CD4-positive, alpha-beta T cell treated with Interferon alpha-2 for 1 hour (primary cell): Measurements from ENCODE around the gene XPC.
"Not testable (repeated sequence)": the region's sequence is repeated elsewhere in the genome, so short reads cannot be mapped to it uniquely, and the experiment has no call there.

ENCODE experiments used
- DNase-seq, 2 donors: peaks; one replicate each; pipeline ENCODE4 v3.0.0-alpha.2; 2020 to 2022

The XPC gene

GRCh38 chr3:14117468-14118399 is 60.7 kb downstream of the XPC start:
- DNase-seq: no peak

GRCh38 chr3:14113965-14114635 is 64.3 kb downstream of the XPC start:
- no peak for DNase-seq

- DNase-seq: no peak
Measured at GRCh38 chr3:14110699-14111098, 67.7 kb downstream of the XPC start.

- not testable (repeated sequence) for DNase-seq
Measured at GRCh38 chr3:14109821-14110220, 68.6 kb downstream of the XPC start.

GRCh38 chr3:14097616-14098391 is 80.6 kb downstream of the XPC start:
- DNase-seq: no peak

GRCh38 chr3:14096742-14097141 is 81.7 kb downstream of the XPC start:
- DNase-seq: no peak
